Measurements from ENCODE around the gene TRIM2. TPM values are rescaled to one million over a fixed set of nuclear protein-coding genes. Genes with fewer than 3 reads are reported as not detected.

TRIM2 gene
- polyA plus RNA-seq, 1 experiment: 31.3 TPM

DNA sequence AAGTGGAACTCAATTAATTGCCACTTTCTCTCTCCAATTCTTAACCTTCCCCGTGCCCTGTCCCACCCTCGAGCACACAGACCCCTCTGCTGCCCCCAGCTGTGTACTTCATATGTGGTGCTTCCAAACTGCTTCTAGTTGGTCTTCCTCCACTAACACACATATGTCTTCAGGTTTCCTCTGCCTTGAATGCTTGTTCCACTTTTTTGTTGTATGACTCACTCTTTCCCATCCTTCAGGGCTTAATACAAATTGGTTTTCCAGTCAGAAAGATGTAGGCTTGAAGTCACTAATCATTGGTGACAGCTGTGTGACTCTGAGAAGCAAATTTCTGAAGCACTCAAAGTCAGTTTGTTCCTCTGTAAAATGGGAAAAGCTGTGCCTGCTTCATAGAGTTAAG lies 30.6 kb downstream of the TRIM2 start:
- no peaks in the 10 kb centered on the region for H3K27me3 ChIP-seq (ENCODE audit: control insufficient read depth, insufficient read depth, low read length)
- ChIA-PET CTCF (no interaction called here), POLR2A (interaction anchor here (1.1 to 1.4 kb wide), 2 partner anchors 12 to 13 kb away, joined by 3 read pairs; no protein-coding TSS in a partner anchor)
- H3K4me3 ChIP-seq (ENCODE audit: low read depth, low read length): no peak overlapping the region
- H3K27ac ChIP-seq (ENCODE audit: low read depth, low read length): no peak overlapping the region
- TF ChIP-seq, protein P1, sequence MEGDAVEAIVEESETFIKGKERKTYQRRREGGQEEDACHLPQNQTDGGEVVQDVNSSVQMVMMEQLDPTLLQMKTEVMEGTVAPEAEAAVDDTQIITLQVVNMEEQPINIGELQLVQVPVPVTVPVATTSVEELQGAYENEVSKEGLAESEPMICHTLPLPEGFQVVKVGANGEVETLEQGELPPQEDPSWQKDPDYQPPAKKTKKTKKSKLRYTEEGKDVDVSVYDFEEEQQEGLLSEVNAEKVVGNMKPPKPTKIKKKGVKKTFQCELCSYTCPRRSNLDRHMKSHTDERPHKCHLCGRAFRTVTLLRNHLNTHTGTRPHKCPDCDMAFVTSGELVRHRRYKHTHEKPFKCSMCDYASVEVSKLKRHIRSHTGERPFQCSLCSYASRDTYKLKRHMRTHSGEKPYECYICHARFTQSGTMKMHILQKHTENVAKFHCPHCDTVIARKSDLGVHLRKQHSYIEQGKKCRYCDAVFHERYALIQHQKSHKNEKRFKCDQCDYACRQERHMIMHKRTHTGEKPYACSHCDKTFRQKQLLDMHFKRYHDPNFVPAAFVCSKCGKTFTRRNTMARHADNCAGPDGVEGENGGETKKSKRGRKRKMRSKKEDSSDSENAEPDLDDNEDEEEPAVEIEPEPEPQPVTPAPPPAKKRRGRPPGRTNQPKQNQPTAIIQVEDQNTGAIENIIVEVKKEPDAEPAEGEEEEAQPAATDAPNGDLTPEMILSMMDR (IDR thresholded peaks at IDR 0.05; ENCODE audit: low read depth, low read length): no peak
- no peak for DNase-seq (ENCODE audit: low read depth, low spot score)
- no peaks in the 10 kb centered on the region for H3K9me3 ChIP-seq (ENCODE audit: control insufficient read depth, insufficient read depth, low read length)

DNA sequence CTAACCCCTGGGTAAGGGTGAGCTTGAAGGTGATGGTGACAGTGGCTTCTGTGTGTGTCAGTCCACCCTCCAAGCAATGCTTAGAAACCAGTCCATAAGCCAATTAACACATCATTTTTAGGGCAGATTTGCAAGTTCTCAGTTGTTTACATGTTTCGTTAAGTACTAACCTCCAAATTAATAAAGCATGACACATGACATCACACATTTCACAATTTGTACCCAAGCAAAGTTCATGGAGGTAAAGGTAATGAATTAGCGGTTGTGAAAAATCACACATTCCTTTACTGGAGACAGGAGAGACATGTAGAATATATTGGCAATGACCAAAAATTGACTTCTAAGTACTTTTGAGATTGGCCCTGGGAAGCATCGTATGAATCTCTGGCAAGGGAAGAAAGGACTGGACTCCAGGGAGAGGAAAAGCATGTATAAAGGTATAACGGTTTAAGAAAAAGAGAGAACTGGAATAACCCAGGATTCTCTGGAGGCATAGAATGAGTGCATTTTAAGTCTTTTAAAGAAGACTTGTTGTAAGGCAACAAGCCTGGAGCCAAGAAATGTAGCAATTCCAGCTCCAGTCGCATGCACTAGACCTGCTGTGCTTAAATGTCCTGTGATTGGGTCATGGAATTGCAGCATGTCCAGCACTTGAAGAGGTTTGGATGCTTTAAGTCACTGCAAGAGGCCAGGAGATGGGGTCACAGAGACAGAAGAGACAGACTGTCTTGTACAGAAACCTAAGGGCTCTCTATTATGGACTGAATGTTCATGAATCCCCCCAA lies 34.1 kb downstream of the TRIM2 start:
- ChIA-PET CTCF (no interaction called here), POLR2A (no interaction called here)
- DNase-seq (ENCODE audit: low read depth, low spot score): no peak

DNA sequence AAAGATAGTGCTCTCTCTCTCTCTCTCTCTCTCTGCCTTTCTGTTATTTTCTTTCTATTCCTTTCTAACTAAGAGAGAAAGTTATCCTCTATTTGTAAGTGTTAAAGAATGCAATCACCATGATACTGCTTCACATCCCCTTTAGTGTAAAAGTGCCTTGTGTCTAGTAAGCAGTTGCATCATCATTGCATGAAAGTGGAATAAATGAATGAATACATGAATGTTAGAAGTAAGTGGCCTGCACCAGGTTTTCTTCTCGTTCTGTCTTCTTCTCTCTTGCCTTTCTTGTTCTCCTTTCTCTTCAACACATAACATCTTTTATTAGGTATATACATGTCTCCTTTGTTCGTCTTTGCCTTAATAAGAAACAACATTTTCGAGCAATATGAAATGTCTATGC lies 35.2 kb downstream of the TRIM2 start:
- DNase-seq (ENCODE audit: low read depth, low spot score): no peak
- CTCF ChIA-PET: no interaction called here

More for the DNA sequence above, 34.1 kb downstream of the TRIM2 start:
- no peaks in the 10 kb centered on the region for H3K9me3 ChIP-seq (ENCODE audit: control insufficient read depth, insufficient read depth, low read length)
- H3K27ac ChIP-seq (ENCODE audit: low read depth, low read length): no peak overlapping the region
- H3K27me3 ChIP-seq (ENCODE audit: control insufficient read depth, insufficient read depth, low read length): no peaks in the 10 kb centered on the region
- TF ChIP-seq, protein P1 (IDR thresholded peaks at IDR 0.05; ENCODE audit: low read depth, low read length): no peak
- H3K4me3 ChIP-seq (ENCODE audit: low read depth, low read length): no peak overlapping the region

DNA sequence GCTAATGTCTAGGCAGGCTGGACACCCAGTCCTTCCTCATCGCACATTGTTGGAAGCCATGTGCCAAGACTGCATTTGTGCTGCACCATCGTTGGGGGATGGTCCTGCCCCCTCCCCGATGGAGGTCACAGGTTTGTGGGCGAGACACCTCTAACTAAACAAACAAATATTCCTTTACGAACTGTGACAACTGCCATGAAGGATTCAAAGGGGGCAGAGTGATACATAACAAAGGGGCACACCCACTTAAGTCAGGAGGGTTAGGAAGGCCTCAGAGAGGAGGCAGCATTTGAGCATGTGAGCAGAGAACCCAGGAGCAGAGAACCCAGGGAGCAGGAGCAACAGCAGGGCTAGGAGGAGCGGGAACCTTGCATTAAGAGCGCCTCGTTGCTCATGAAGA lies 37.1 kb downstream of the TRIM2 start:
- ChIA-PET CTCF (no interaction called here), POLR2A (no interaction called here)
- H3K4me3 ChIP-seq (ENCODE audit: low read depth, low read length): no peak overlapping the region
- H3K27me3 ChIP-seq (ENCODE audit: control insufficient read depth, insufficient read depth, low read length): no peaks in the 10 kb centered on the region
- TF ChIP-seq, protein P1 (IDR thresholded peaks at IDR 0.05; ENCODE audit: low read depth, low read length): no peak
- no peak for DNase-seq (ENCODE audit: low read depth, low spot score)
- H3K9me3 ChIP-seq (ENCODE audit: control insufficient read depth, insufficient read depth, low read length): no peaks in the 10 kb centered on the region
- no peak overlapping the region for H3K27ac ChIP-seq (ENCODE audit: low read depth, low read length)

More for the DNA sequence above, 35.2 kb downstream of the TRIM2 start:
- Histone ChIP-seq H3K4me3 (ENCODE audit: low read depth, low read length) (no peak overlapping the region), H3K27ac (ENCODE audit: low read depth, low read length) (no peak overlapping the region), H3K27me3 (ENCODE audit: control insufficient read depth, insufficient read depth, low read length) (no peaks in the 10 kb centered on the region), H3K9me3 (ENCODE audit: control insufficient read depth, insufficient read depth, low read length) (no peaks in the 10 kb centered on the region)
- TF ChIP-seq, protein P1 (IDR thresholded peaks at IDR 0.05; ENCODE audit: low read depth, low read length): no peak
- POLR2A ChIA-PET: no interaction called here

DNA sequence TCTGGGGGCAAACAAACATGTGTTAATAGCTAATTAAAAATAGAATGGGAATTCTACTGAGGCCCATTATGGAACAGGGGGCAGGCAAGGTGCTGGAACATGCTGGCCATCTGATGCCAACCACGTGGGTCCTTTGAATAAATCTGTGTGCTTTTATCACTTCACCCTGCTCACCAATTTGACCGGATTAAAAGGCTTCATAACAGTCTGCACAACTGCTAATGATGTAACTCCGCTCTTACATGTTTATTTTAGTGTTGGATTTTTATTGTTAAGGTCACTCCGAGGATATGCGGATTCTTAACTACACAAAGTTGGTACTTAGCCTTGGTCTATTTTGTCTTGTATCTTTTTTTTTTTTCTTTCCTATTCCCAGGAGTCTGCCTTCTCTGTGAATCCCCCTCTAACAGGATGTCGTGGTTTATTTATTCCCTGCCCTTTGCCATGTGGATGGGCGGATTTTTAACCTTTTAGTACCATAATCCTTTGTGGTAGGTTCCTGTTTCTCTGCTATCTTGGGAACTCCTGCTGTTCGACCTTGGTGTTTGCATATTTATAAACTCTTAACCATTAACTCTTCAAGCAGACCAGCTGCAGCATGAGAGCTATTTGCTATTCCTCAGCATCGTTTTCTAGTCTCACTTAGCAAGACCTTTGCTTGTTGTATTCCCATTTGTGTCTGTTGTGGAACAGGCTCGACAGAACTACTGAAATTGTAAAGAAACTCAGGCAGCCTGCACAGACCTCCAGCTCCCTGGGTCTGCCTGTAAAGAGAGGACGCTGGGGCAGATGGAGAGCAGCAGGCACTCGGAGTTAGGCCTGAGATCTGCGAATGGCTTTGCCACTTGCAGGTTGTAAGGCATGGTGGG lies 38.0 kb downstream of the TRIM2 start:
- no peak for DNase-seq (ENCODE audit: low read depth, low spot score)
- peak overlapping the region; percentile 11 for H3K27ac ChIP-seq (ENCODE audit: low read depth, low read length)
- H3K9me3 ChIP-seq (ENCODE audit: control insufficient read depth, insufficient read depth, low read length): no peaks in the 10 kb centered on the region
- CTCF ChIA-PET: interaction anchor here (1.2 kb wide), 1 partner anchor 15 kb away, joined by 3 read pairs; no protein-coding TSS in a partner anchor
- no peaks in the 10 kb centered on the region for H3K27me3 ChIP-seq (ENCODE audit: control insufficient read depth, insufficient read depth, low read length)
- POLR2A ChIA-PET: no interaction called here
- no peak overlapping the region for H3K4me3 ChIP-seq (ENCODE audit: low read depth, low read length)
- TF ChIP-seq, protein P1 (IDR thresholded peaks at IDR 0.05; ENCODE audit: low read depth, low read length): peak; percentile 23

Measured in AG04450 (cell line).